Measurements from ENCODE around the gene VWA5B2. TPM values are rescaled to one million over a fixed set of nuclear protein-coding genes. Genes with fewer than 3 reads are reported as not detected.

VWA5B2 gene
- polyA plus RNA-seq, 1 donor from 2014 or later: 0.33 TPM

- H3K27me3 ChIP-seq (ENCODE audit: insufficient read depth, low read depth, low read length): no peaks in the 10 kb centered on the region
- no peaks in the 10 kb centered on the region for H3K36me3 ChIP-seq (ENCODE audit: insufficient read depth, low read length)
- TF ChIP-seq SMC3 (conservative IDR thresholded peaks at IDR 0.05; ENCODE audit: poor library complexity) (no peak), POLR2AphosphoS5 (IDR thresholded peaks at IDR 0.05) (no peak), EP300 (conservative IDR thresholded peaks at IDR 0.05; ENCODE audit: poor library complexity, severe bottlenecking) (no peak), TAF1 (IDR thresholded peaks at IDR 0.05; ENCODE audit: low read depth) (no peak), MXI1 (conservative IDR thresholded peaks at IDR 0.05; ENCODE audit: poor library complexity, severe bottlenecking) (no peak), EZH2 (IDR thresholded peaks at IDR 0.05; ENCODE audit: borderline replicate concordance, insufficient read depth, low read length, poor library complexity, severe bottlenecking) (no peak), CTCF (IDR thresholded peaks at IDR 0.05; ENCODE audit: poor library complexity, severe bottlenecking) (no peak), RAD21 (conservative IDR thresholded peaks at IDR 0.05) (no peak)
- TF ChIP-seq, protein P1, sequence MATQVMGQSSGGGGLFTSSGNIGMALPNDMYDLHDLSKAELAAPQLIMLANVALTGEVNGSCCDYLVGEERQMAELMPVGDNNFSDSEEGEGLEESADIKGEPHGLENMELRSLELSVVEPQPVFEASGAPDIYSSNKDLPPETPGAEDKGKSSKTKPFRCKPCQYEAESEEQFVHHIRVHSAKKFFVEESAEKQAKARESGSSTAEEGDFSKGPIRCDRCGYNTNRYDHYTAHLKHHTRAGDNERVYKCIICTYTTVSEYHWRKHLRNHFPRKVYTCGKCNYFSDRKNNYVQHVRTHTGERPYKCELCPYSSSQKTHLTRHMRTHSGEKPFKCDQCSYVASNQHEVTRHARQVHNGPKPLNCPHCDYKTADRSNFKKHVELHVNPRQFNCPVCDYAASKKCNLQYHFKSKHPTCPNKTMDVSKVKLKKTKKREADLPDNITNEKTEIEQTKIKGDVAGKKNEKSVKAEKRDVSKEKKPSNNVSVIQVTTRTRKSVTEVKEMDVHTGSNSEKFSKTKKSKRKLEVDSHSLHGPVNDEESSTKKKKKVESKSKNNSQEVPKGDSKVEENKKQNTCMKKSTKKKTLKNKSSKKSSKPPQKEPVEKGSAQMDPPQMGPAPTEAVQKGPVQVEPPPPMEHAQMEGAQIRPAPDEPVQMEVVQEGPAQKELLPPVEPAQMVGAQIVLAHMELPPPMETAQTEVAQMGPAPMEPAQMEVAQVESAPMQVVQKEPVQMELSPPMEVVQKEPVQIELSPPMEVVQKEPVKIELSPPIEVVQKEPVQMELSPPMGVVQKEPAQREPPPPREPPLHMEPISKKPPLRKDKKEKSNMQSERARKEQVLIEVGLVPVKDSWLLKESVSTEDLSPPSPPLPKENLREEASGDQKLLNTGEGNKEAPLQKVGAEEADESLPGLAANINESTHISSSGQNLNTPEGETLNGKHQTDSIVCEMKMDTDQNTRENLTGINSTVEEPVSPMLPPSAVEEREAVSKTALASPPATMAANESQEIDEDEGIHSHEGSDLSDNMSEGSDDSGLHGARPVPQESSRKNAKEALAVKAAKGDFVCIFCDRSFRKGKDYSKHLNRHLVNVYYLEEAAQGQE (IDR thresholded peaks at IDR 0.05; ENCODE audit: borderline replicate concordance): no peak
- H3K9me2 ChIP-seq (ENCODE audit: insufficient read depth, low read length): no peaks in the 10 kb centered on the region
- H3K27ac ChIP-seq (ENCODE audit: low read length): no peak overlapping the region
- no peaks in the 10 kb centered on the region for H3K79me2 ChIP-seq (replicated peaks; ENCODE audit: insufficient read depth, low read length)
- no peak overlapping the region for H2AFZ ChIP-seq (ENCODE audit: low read depth, low read length)
- no peaks in the 10 kb centered on the region for H3F3A ChIP-seq (ENCODE audit: insufficient read depth, low read length, poor library complexity, severe bottlenecking)
- no peak overlapping the region for H3K9ac ChIP-seq (ENCODE audit: low read length)
- H3K9me3 ChIP-seq (ENCODE audit: low read length): no peaks in the 10 kb centered on the region
- H3K4me3 ChIP-seq (ENCODE audit: low read length): no peak overlapping the region
- no peaks in the 10 kb centered on the region for H4K20me1 ChIP-seq (ENCODE audit: insufficient read depth)
- H3K4me2 ChIP-seq (ENCODE audit: low read length): no peak overlapping the region
These were observed 9.8 kb downstream of the VWA5B2 start for GRCh38 chr3:184239221-184239620.

- Histone ChIP-seq H3K9me2 (ENCODE audit: insufficient read depth, low read length) (no peaks in the 10 kb centered on the region), H4K20me1 (ENCODE audit: insufficient read depth) (no peaks in the 10 kb centered on the region), H3K36me3 (ENCODE audit: insufficient read depth, low read length) (no peaks in the 10 kb centered on the region), H3K9ac (ENCODE audit: low read length) (no peak overlapping the region), H3K27me3 (ENCODE audit: insufficient read depth, low read depth, low read length) (no peaks in the 10 kb centered on the region), H3K4me3 (ENCODE audit: low read length) (no peak overlapping the region), H3K27ac (ENCODE audit: low read length) (no peak overlapping the region), H3F3A (ENCODE audit: insufficient read depth, low read length, poor library complexity, severe bottlenecking) (no peaks in the 10 kb centered on the region), H3K4me2 (ENCODE audit: low read length) (no peak overlapping the region), H3K79me2 (replicated peaks; ENCODE audit: insufficient read depth, low read length) (no peaks in the 10 kb centered on the region), H2AFZ (ENCODE audit: low read depth, low read length) (no peak overlapping the region), H3K9me3 (ENCODE audit: low read length) (no peaks in the 10 kb centered on the region)
- TF ChIP-seq MXI1 (conservative IDR thresholded peaks at IDR 0.05; ENCODE audit: poor library complexity, severe bottlenecking) (no peak), RAD21 (conservative IDR thresholded peaks at IDR 0.05) (no peak), TAF1 (IDR thresholded peaks at IDR 0.05; ENCODE audit: low read depth) (no peak), EP300 (conservative IDR thresholded peaks at IDR 0.05; ENCODE audit: poor library complexity, severe bottlenecking) (no peak)
- TF ChIP-seq, protein P1 (IDR thresholded peaks at IDR 0.05; ENCODE audit: borderline replicate concordance): no peak
These were observed 10.3 kb downstream of the VWA5B2 start for GRCh38 chr3:184239708-184240107.

Data from neural cell (in vitro differentiated cells).